Esophagus muscularis mucosa (tissue), 3 donors: ENCODE data around the gene TMEM14A.

Source experiments
- CTCF ChIP-seq, 3 experiments: fragments of 200-600 bp in 2 of 3; fragments of 450-650 bp in 1 of 3; sonication (generic) in 2 of 3; IDR thresholded peaks; one replicate each; pipeline ENCODE4 v1.5.1; 2017 to 2019; ENCODE audit warnings: antibody characterized with exemption in 3 of 3, mild to moderate bottlenecking in 2 of 3, moderate library complexity in 1 of 3
- POLR2A ChIP-seq: fragments of 450-650 bp; IDR thresholded peaks from one replicate; pipeline ENCODE4 v1.6.1; 2017; ENCODE audit warnings: antibody characterized with exemption, moderate library complexity, mild to moderate bottlenecking, low read depth

GRCh38 chr6:52675372-52675771, 4.5 kb downstream of the TMEM14A start:
- TF ChIP-seq POLR2A (no peak), CTCF (IDR thresholded peaks at IDR 0.05) (no peak)
